Right cardiac atrium (tissue), 5 donors: ENCODE data around the gene SH3BP1. TPM values are rescaled to one million over a fixed set of nuclear protein-coding genes. Genes with fewer than 3 reads are reported as not detected.
A peak's percentile ranks its signal among the peaks of the same experiment; 100 is the strongest.

Source experiments
- ATAC-seq, 2 donors: fragments of 200-7000 bp; cut with Tn5 transposase; one replicate each; pipeline versions ENCODE4 v1.8.0 to v1.9.1; 2020; ENCODE audit warnings: moderate library complexity in 2 of 2, mild to moderate bottlenecking in 1 of 2
- DNase-seq, 3 donors: peaks; one replicate each; pipeline ENCODE4 v3.0.0-alpha.2; 2020
- H3K27ac ChIP-seq: one replicate; pipeline ENCODE4 v1.5.1; 2013; ENCODE audit warnings: mild to moderate bottlenecking, low read length, control low read depth, moderate library complexity
- H3K27me3 ChIP-seq: one replicate; pipeline ENCODE4 v1.6.1; 2013; ENCODE audit not compliant: control insufficient read depth, insufficient read depth
- H3K4me1 ChIP-seq: one replicate; pipeline ENCODE4 v1.6.1; 2013; ENCODE audit warnings: low read length; ENCODE audit not compliant: control insufficient read depth, insufficient read depth
- H3K4me3 ChIP-seq: one replicate; pipeline ENCODE4 v1.5.1; 2013; ENCODE audit warnings: low read length, control low read depth
- H3K9me3 ChIP-seq: one replicate; pipeline ENCODE4 v1.6.1; 2013; ENCODE audit warnings: low read length; ENCODE audit not compliant: control insufficient read depth
- WGBS: extraction: QIAGEN DNeasy Blood & Tissue Kit; methylation state at CpG from one replicate; pipeline ENCODE4 v1.1.7; 2013; 5-methylcytosine and 5-hydroxymethylcytosine counted together
- intact Hi-C, 4 donors: fragments of 100-400 bp; cut with DNase I; formaldehyde crosslinking; loops; one replicate each; pipeline versions ENCODE4 v1.11.0 to v1.14.0; 2022 to 2023
- polyA plus RNA-seq: library from polyadenylated mRNA; stranded (reverse); fragments of 200-250 nt; gene quantifications from one replicate; pipeline ENCODE4 v1.2.3, GENCODE V29; 2013
- total RNA-seq, 4 donors: library from RNA; stranded (reverse); fragmentation: NEBNext Ultra II Directional; extraction: Animal tissue kit (Norgen Biotek cat#: 25700); gene quantifications; one replicate each; pipeline ENCODE4 v1.2.1, GENCODE V29; 2021
- donor health status: healthy with polysubstance abuse.
- donor health status: DM: no; HTN: yes; CAD: no.
- donor health status: DM: no; HTN: no; CAD: no.
- donor health status: DM: no; HTN: yes; CAD: no; lungs with severe emphysema.
- donor health status: DM: yes; HTN: yes; CAD: no.

Gene SH3BP1
- total and polyA plus RNA-seq, 5 donors: 1.4 to 4.8 (median 2.9) TPM

DNA sequence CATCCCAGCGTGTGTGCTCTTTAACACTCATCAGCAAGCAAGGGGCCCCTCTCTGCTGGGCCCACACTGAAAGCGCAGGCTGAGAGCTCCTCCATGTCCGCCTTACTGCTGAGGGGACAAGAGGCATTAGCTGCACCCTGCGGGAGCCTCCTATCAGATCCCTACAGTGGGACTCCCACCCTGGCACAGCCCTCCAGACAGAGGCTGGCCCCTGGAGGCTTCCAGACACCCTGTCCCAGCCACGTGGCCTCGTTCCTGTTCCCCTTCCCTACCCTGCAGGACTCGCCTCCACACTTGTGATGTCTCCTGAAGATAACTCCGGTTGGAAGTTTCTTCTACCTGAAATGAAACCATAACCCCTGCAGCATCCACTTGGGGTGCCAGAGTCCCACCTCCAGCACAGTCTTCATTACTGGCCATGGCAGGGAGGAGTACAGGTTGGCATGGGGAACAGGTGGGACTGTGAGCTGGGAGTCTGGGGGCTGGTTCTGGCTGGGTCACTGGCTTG, 5.0 kb upstream of the SH3BP1 start:
- H3K4me1 ChIP-seq: peaks cover 14% of the 10 kb centered on the region
- peak in 1 of 3 donors; percentile 80 for DNase-seq
- 12% methylated on average over 8 of the region's 8 CpGs for WGBS

GRCh38 chr22:37635157-37635556, 4.3 kb upstream of the SH3BP1 start:
- Histone ChIP-seq H3K27me3 (no peaks in the 10 kb centered on the region), H3K9me3 (no peaks in the 10 kb centered on the region), H3K4me1 (peaks cover 14% of the 10 kb centered on the region), H3K4me3 (no peak overlapping the region), H3K27ac (no peak overlapping the region)
- ATAC-seq (no peak), DNase-seq (no peak)
- intact Hi-C loops: no loop called here
- 86% methylated on average over 7 of the region's 7 CpGs for WGBS

More for the DNA sequence above, 5.0 kb upstream of the SH3BP1 start:
- no peak overlapping the region for H3K4me3 ChIP-seq
- H3K27ac ChIP-seq: peak overlapping the region; percentile 82
- no peaks in the 10 kb centered on the region for H3K27me3 ChIP-seq
- intact Hi-C loops: no loop called here
- H3K9me3 ChIP-seq: no peaks in the 10 kb centered on the region
- ATAC-seq: peak; percentile 39 to 44

- no peak overlapping the region for H3K27ac ChIP-seq
- ATAC-seq: no peak
Observed at GRCh38 chr22:37636186-37636948, 3.1 kb upstream of the SH3BP1 start.

GRCh38 chr22:37636949-37637273, 2.6 kb upstream of the SH3BP1 start:
- Histone ChIP-seq H3K9me3 (no peaks in the 10 kb centered on the region), H3K27ac (no peak overlapping the region), H3K4me3 (no peak overlapping the region), H3K27me3 (no peaks in the 10 kb centered on the region), H3K4me1 (peaks cover 14% of the 10 kb centered on the region)
- DNase-seq (no peak), ATAC-seq (no peak)
- WGBS: 67% methylated on average over 3 of the region's 3 CpGs
- intact Hi-C loops: no loop called here

More at GRCh38 chr22:37636186-37636948, 3.1 kb upstream of the SH3BP1 start:
- Histone ChIP-seq H3K9me3 (no peaks in the 10 kb centered on the region), H3K27me3 (no peaks in the 10 kb centered on the region), H3K4me1 (peaks cover 14% of the 10 kb centered on the region), H3K4me3 (no peak overlapping the region)
- 67% methylated on average over 6 of the region's 6 CpGs for WGBS
- DNase-seq: no peak
- intact Hi-C loops: no loop called here

DNA sequence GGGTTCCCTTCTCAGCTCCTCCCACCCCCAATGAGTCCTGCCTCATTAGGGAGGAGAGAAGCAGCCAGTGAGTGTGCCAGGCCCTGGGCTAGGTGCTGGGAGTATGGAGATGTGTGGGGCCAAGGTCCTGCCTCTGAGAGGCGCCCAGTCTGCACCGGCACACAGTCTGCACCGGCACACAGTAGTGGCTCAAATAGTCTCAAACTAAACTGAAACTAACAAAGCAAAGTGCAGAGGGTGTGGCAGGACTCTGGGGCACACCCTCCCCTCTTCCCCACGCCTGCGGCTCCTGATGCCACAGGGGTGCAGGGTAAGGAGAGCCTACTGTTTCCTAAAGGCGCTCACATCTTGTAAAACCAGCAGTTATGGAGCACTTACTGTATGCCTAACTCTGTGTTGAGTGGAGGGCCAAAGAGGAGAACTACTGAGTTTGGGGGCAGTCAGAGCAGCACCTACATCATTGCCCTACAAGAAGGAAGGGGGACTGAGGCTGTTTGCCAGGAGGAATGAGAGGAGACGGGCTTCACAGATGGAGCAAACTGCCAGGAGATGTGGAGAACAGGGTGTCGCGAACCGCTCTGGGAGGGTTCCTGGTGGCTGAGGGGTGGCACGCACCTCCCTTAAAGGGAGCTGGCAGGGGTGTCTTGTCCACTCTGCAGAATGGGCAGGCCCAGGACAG, 939 bp upstream of the SH3BP1 start:
- DNase-seq: no peak
- WGBS: 59% methylated on average over 11 of the region's 11 CpGs
- ATAC-seq: no peak
- H3K4me3 ChIP-seq: no peak overlapping the region
- no peaks in the 10 kb centered on the region for H3K9me3 ChIP-seq
- H3K27me3 ChIP-seq: no peaks in the 10 kb centered on the region
- peaks cover 13% of the 10 kb centered on the region for H3K4me1 ChIP-seq
- H3K27ac ChIP-seq: no peak overlapping the region
- intact Hi-C loops: no loop called here

GRCh38 chr22:37639771-37640590, 512 bp downstream of the SH3BP1 start:
- 7% methylated on average over 27 of the region's 27 CpGs for WGBS
- Histone ChIP-seq H3K27me3 (no peaks in the 10 kb centered on the region), H3K4me1 (no peaks in the 10 kb centered on the region), H3K9me3 (no peaks in the 10 kb centered on the region), H3K27ac (no peak overlapping the region), H3K4me3 (peak overlapping the region; percentile 63)
- no peak for DNase-seq
- intact Hi-C loops: loop anchor here (5.0 to 10.0 kb wide), 3 partner anchors 42 to 155 kb away; no protein-coding TSS in a partner anchor
- no peak for ATAC-seq

DNA sequence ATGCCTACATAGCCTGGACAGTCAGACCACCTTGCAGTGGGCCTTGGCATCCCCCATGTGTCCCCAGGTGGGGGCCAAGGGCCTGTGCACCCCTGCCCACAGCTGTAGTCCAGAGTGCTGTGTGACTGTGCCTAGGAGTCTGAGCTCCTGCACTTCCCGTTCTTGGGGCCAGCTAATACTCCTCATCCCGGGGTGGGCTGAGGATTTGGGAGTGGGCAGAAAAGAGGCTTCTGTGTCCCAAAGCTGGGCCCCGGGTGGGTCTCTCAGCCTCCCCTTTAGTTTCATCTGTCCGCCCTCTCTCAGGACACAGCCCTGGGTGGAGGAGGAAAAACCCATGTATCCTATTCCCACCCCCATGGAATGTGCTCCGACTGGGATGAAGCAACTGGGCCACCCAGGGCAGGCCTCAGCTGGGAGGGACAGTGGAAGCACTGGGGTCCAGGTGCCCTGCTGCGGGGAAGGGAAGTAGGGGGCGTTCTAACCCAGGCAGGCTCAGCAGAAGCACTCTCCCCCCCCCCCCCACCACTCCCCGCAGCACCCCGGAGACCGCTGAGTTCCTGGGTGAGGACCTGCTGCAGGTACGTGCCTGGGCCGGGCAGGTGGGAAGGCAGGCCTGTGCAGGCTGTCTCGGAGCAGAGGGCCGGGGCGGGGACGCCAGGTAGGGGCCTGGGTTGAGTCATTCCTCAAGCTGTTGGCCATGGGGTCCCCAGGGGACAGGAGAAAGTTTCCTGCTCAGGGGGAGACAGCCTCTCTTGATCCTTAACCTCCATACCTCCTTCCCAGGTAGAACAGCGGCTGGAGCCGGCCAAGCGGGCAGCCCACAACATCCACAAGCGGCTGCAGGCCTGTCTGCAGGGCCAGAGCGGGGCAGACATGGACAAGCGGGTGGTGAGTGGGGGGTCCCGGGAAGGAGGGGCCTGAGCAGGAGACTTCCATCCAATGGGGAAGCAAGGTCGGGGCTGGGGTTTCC, 1.4 kb downstream of the SH3BP1 start:
- peak overlapping the region; percentile 63 for H3K4me3 ChIP-seq
- no peaks in the 10 kb centered on the region for H3K27me3 ChIP-seq
- H3K9me3 ChIP-seq: no peaks in the 10 kb centered on the region
- no peak for DNase-seq
- ATAC-seq: no peak
- H3K27ac ChIP-seq: no peak overlapping the region
- no peaks in the 10 kb centered on the region for H3K4me1 ChIP-seq
- 81% methylated on average over 24 of the region's 24 CpGs for WGBS
- intact Hi-C loops: loop anchor here (5.0 to 10.0 kb wide), 3 partner anchors 41 to 154 kb away; no protein-coding TSS in a partner anchor

GRCh38 chr22:37641561-37641949, 2.1 kb downstream of the SH3BP1 start:
- Histone ChIP-seq H3K4me1 (no peaks in the 10 kb centered on the region), H3K4me3 (no peak overlapping the region), H3K9me3 (no peaks in the 10 kb centered on the region), H3K27me3 (no peaks in the 10 kb centered on the region), H3K27ac (no peak overlapping the region)
- DNase-seq (no peak), ATAC-seq (no peak)
- intact Hi-C loops: loop anchor here (5.0 to 10.0 kb wide), 3 partner anchors 41 to 153 kb away; no protein-coding TSS in a partner anchor
- 90% methylated on average over 5 of the region's 5 CpGs for WGBS

DNA sequence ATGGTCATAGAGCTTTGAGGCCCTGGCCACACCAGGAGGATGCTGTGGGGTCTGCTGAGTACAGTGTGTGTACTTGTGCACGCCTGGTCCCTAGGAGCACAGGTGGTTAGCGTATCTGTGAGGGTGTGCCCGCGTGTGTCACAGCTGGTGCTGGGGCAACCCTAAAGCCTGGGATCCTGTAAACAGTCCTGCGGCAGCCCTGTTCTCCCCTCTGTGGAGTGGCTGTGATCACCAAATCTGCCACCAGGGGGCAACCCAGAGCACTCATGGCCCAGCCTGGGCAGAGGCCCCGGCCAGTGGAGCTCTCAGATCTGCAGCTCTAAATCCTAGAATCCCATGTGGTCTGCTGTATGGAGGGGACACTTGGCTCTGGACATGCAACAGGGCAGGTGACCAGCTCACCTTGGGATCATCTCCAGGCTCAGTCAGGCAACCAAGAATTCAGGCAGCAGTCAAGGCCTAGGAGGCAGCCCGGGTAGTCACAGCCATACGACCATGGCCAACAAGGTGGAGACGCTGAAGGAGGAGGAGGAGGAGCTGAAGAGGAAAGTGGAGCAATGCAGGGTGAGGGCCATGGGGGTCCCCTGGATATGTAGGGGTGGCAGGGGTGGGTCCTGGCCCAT, 3.9 kb downstream of the SH3BP1 start:
- ATAC-seq: peak; percentile 77 to 80
- WGBS: 36% methylated on average over 9 of the region's 9 CpGs

More for the DNA sequence above, 3.9 kb downstream of the SH3BP1 start:
- peak; percentile 87 to 96 (median 94) for DNase-seq
- H3K9me3 ChIP-seq: no peaks in the 10 kb centered on the region
- H3K27me3 ChIP-seq: no peaks in the 10 kb centered on the region
- no peak overlapping the region for H3K27ac ChIP-seq
- no peaks in the 10 kb centered on the region for H3K4me1 ChIP-seq
- no peak overlapping the region for H3K4me3 ChIP-seq
- intact Hi-C loops: loop anchor here (5.0 to 10.0 kb wide), 3 partner anchors 39 to 151 kb away; no protein-coding TSS in a partner anchor
